ENCODE data around the gene CELF2.

The CELF2 gene

GRCh38 chr10:11304906-11305585, 287.4 kb downstream of the CELF2 start:
- Histone ChIP-seq H3K36me3 (ENCODE audit: insufficient read depth, low read length) (peaks cover 12% of the 10 kb centered on the region; the same call in 1 of the 2 replicates), H3K27ac (ENCODE audit: low read depth, low read length) (no peak overlapping the region), H3K4me1 (ENCODE audit: control insufficient read depth, insufficient read depth, low read length, unreplicated experiment) (no peaks in the 10 kb centered on the region), H2AFZ (ENCODE audit: low read length, unreplicated experiment) (no peak overlapping the region), H3K27me3 (ENCODE audit: insufficient read depth, low read length) (no peaks in the 10 kb centered on the region), H3K79me2 (ENCODE audit: control insufficient read depth, insufficient read depth, low read length, unreplicated experiment) (no peaks in the 10 kb centered on the region), H3K4me3 (ENCODE audit: low read depth, low read length) (no peak overlapping the region)

- no peak overlapping the region for H3K27ac ChIP-seq (ENCODE audit: low read depth, low read length)
- no peaks in the 10 kb centered on the region for H3K4me1 ChIP-seq (ENCODE audit: control insufficient read depth, insufficient read depth, low read length, unreplicated experiment)
- no peak overlapping the region for H2AFZ ChIP-seq (ENCODE audit: low read length, unreplicated experiment)
- H3K79me2 ChIP-seq (ENCODE audit: control insufficient read depth, insufficient read depth, low read length, unreplicated experiment): no peaks in the 10 kb centered on the region
- no peak overlapping the region for H3K4me3 ChIP-seq (ENCODE audit: low read depth, low read length)
- peaks cover 12% of the 10 kb centered on the region; the same call in 1 of the 2 replicates for H3K36me3 ChIP-seq (ENCODE audit: insufficient read depth, low read length)
- no peaks in the 10 kb centered on the region for H3K27me3 ChIP-seq (ENCODE audit: insufficient read depth, low read length)
Measured at GRCh38 chr10:11305825-11306593, 288.3 kb downstream of the CELF2 start.

GRCh38 chr10:11307004-11307403, 289.3 kb downstream of the CELF2 start:
- Histone ChIP-seq H2AFZ (ENCODE audit: low read length, unreplicated experiment) (no peak overlapping the region), H3K27ac (ENCODE audit: low read depth, low read length) (no peak overlapping the region), H3K36me3 (ENCODE audit: insufficient read depth, low read length) (peaks cover 15% of the 10 kb centered on the region; the same call in 1 of the 2 replicates)

GRCh38 chr10:11307937-11308336, 290.3 kb downstream of the CELF2 start:
- H3K36me3 ChIP-seq (ENCODE audit: insufficient read depth, low read length): peaks cover 15% of the 10 kb centered on the region; the same call in 1 of the 2 replicates

More at GRCh38 chr10:11307004-11307403, 289.3 kb downstream of the CELF2 start:
- Histone ChIP-seq H3K4me1 (ENCODE audit: control insufficient read depth, insufficient read depth, low read length, unreplicated experiment) (no peaks in the 10 kb centered on the region), H3K79me2 (ENCODE audit: control insufficient read depth, insufficient read depth, low read length, unreplicated experiment) (no peaks in the 10 kb centered on the region), H3K27me3 (ENCODE audit: insufficient read depth, low read length) (no peaks in the 10 kb centered on the region), H3K4me3 (ENCODE audit: low read depth, low read length) (no peak overlapping the region)

GRCh38 chr10:11311027-11311426, 293.4 kb downstream of the CELF2 start:
- no peak overlapping the region for H3K4me3 ChIP-seq (ENCODE audit: low read depth, low read length)
- no peak overlapping the region for H2AFZ ChIP-seq (ENCODE audit: low read length, unreplicated experiment)
- peaks cover 12% of the 10 kb centered on the region; the same call in 1 of the 2 replicates for H3K36me3 ChIP-seq (ENCODE audit: insufficient read depth, low read length)
- H3K27me3 ChIP-seq (ENCODE audit: insufficient read depth, low read length): no peaks in the 10 kb centered on the region
- no peak overlapping the region for H3K27ac ChIP-seq (ENCODE audit: low read depth, low read length)
- no peaks in the 10 kb centered on the region for H3K79me2 ChIP-seq (ENCODE audit: control insufficient read depth, insufficient read depth, low read length, unreplicated experiment)
- no peaks in the 10 kb centered on the region for H3K4me1 ChIP-seq (ENCODE audit: control insufficient read depth, insufficient read depth, low read length, unreplicated experiment)

More at GRCh38 chr10:11307937-11308336, 290.3 kb downstream of the CELF2 start:
- Histone ChIP-seq H3K27ac (ENCODE audit: low read depth, low read length) (no peak overlapping the region), H3K4me3 (ENCODE audit: low read depth, low read length) (no peak overlapping the region), H3K4me1 (ENCODE audit: control insufficient read depth, insufficient read depth, low read length, unreplicated experiment) (no peaks in the 10 kb centered on the region), H2AFZ (ENCODE audit: low read length, unreplicated experiment) (no peak overlapping the region), H3K27me3 (ENCODE audit: insufficient read depth, low read length) (no peaks in the 10 kb centered on the region), H3K79me2 (ENCODE audit: control insufficient read depth, insufficient read depth, low read length, unreplicated experiment) (no peaks in the 10 kb centered on the region)

GRCh38 chr10:11313463-11313862, 295.8 kb downstream of the CELF2 start:
- H3K36me3 ChIP-seq (ENCODE audit: insufficient read depth, low read length): peaks cover 7% of the 10 kb centered on the region; the same call in 1 of the 2 replicates
- H3K4me1 ChIP-seq (ENCODE audit: control insufficient read depth, insufficient read depth, low read length, unreplicated experiment): no peaks in the 10 kb centered on the region
- no peak overlapping the region for H2AFZ ChIP-seq (ENCODE audit: low read length, unreplicated experiment)
- H3K4me3 ChIP-seq (ENCODE audit: low read depth, low read length): no peak overlapping the region
- no peaks in the 10 kb centered on the region for H3K27me3 ChIP-seq (ENCODE audit: insufficient read depth, low read length)
- no peak overlapping the region for H3K27ac ChIP-seq (ENCODE audit: low read depth, low read length)
- H3K79me2 ChIP-seq (ENCODE audit: control insufficient read depth, insufficient read depth, low read length, unreplicated experiment): no peaks in the 10 kb centered on the region

GRCh38 chr10:11317936-11318670, 300.4 kb downstream of the CELF2 start:
- Histone ChIP-seq H3K36me3 (ENCODE audit: insufficient read depth, low read length) (no peaks in the 10 kb centered on the region), H3K27ac (ENCODE audit: low read depth, low read length) (no peak overlapping the region), H3K4me3 (ENCODE audit: low read depth, low read length) (no peak overlapping the region), H2AFZ (ENCODE audit: low read length, unreplicated experiment) (no peak overlapping the region), H3K27me3 (ENCODE audit: insufficient read depth, low read length) (no peaks in the 10 kb centered on the region), H3K79me2 (ENCODE audit: control insufficient read depth, insufficient read depth, low read length, unreplicated experiment) (no peaks in the 10 kb centered on the region), H3K4me1 (ENCODE audit: control insufficient read depth, insufficient read depth, low read length, unreplicated experiment) (no peaks in the 10 kb centered on the region)

- no peaks in the 10 kb centered on the region for H3K4me1 ChIP-seq (ENCODE audit: control insufficient read depth, insufficient read depth, low read length, unreplicated experiment)
- H3K36me3 ChIP-seq (ENCODE audit: insufficient read depth, low read length): no peaks in the 10 kb centered on the region
- H3K4me3 ChIP-seq (ENCODE audit: low read depth, low read length): no peak overlapping the region
- H3K79me2 ChIP-seq (ENCODE audit: control insufficient read depth, insufficient read depth, low read length, unreplicated experiment): no peaks in the 10 kb centered on the region
- no peaks in the 10 kb centered on the region for H3K27me3 ChIP-seq (ENCODE audit: insufficient read depth, low read length)
- no peak overlapping the region for H3K27ac ChIP-seq (ENCODE audit: low read depth, low read length)
- H2AFZ ChIP-seq (ENCODE audit: low read length, unreplicated experiment): no peak overlapping the region
Measured at GRCh38 chr10:11318826-11319598, 301.3 kb downstream of the CELF2 start.

GRCh38 chr10:11319990-11320602, 302.4 kb downstream of the CELF2 start:
- Histone ChIP-seq H3K27me3 (ENCODE audit: insufficient read depth, low read length) (no peaks in the 10 kb centered on the region), H3K79me2 (ENCODE audit: control insufficient read depth, insufficient read depth, low read length, unreplicated experiment) (no peaks in the 10 kb centered on the region), H2AFZ (ENCODE audit: low read length, unreplicated experiment) (no peak overlapping the region), H3K4me1 (ENCODE audit: control insufficient read depth, insufficient read depth, low read length, unreplicated experiment) (no peaks in the 10 kb centered on the region), H3K4me3 (ENCODE audit: low read depth, low read length) (no peak overlapping the region), H3K36me3 (ENCODE audit: insufficient read depth, low read length) (no peaks in the 10 kb centered on the region), H3K27ac (ENCODE audit: low read depth, low read length) (no peak overlapping the region)

Data from ACC112 (cell line).